HepG2 (cell line): ENCODE data around the gene PTGES3. TPM values are rescaled to one million over a fixed set of nuclear protein-coding genes. Genes with fewer than 3 reads are reported as not detected.

Experiments used
- CBX5 ChIP-seq: sonication (generic); formaldehyde crosslinking; IDR thresholded peaks from 2 replicates; pipeline ENCODE4 v1.4.0; 2020; ENCODE audit warnings: missing genetic modification reagents, borderline replicate concordance
- MAZ ChIP-seq, 2 experiments: sonication (generic) in 1 of 2; formaldehyde crosslinking in 1 of 2; IDR thresholded peaks; 2 replicates each; pipeline versions ENCODE4 v1.5.0 to v1.6.1; 2012 to 2020; ENCODE audit warnings: low read depth in 2 of 2, mild to moderate bottlenecking in 2 of 2, borderline replicate concordance in 1 of 2, improper control_type of control experiment in 1 of 2, low read length in 1 of 2, missing genetic modification reagents in 1 of 2, moderate library complexity in 1 of 2
- MIXL1 ChIP-seq: IDR thresholded peaks from 2 replicates; pipeline ENCODE4 v1.6.1; 2016
- PBX2 ChIP-seq: IDR thresholded peaks from 2 replicates; pipeline ENCODE4 v1.6.1; 2016; ENCODE audit warnings: control low read depth
- PHF20 ChIP-seq: sonication (generic); formaldehyde crosslinking; IDR thresholded peaks from 2 replicates; pipeline ENCODE4 v1.5.0; 2020; ENCODE audit warnings: mild to moderate bottlenecking, missing genetic modification reagents
- RNF219 ChIP-seq: sonication (generic); formaldehyde crosslinking; IDR thresholded peaks from 2 replicates; pipeline ENCODE4 v1.5.0; 2020; ENCODE audit warnings: mild to moderate bottlenecking, missing genetic modification reagents
- ZNF12 ChIP-seq: sonication (generic); formaldehyde crosslinking; IDR thresholded peaks from 2 replicates; pipeline ENCODE4 v1.5.0; 2020; ENCODE audit warnings: missing genetic modification reagents
- ZNF451 ChIP-seq: sonication (generic); formaldehyde crosslinking; IDR thresholded peaks from 2 replicates; pipeline ENCODE4 v1.5.0; 2020; ENCODE audit warnings: mild to moderate bottlenecking, missing genetic modification reagents
- ZNF484 ChIP-seq: sonication (generic); formaldehyde crosslinking; IDR thresholded peaks from 2 replicates; pipeline ENCODE4 v1.5.1; 2020; ENCODE audit warnings: mild to moderate bottlenecking, low read depth, missing genetic modification reagents, borderline replicate concordance
- ZNF616 ChIP-seq: sonication (generic); formaldehyde crosslinking; IDR thresholded peaks from 2 replicates; pipeline ENCODE4 v1.5.0; 2020; ENCODE audit warnings: low read depth, mild to moderate bottlenecking, missing genetic modification reagents
- ZNF687 ChIP-seq: sonication (generic); formaldehyde crosslinking; IDR thresholded peaks from 2 replicates; pipeline ENCODE4 v1.5.1; 2020; ENCODE audit warnings: mild to moderate bottlenecking, missing genetic modification reagents, moderate library complexity
- ZSCAN21 ChIP-seq: sonication (generic); formaldehyde crosslinking; IDR thresholded peaks from 2 replicates; pipeline ENCODE4 v1.8.0; 2022; ENCODE audit warnings: mild to moderate bottlenecking, missing genetic modification reagents, moderate library complexity, borderline replicate concordance
- polyA plus RNA-seq, 8 experiments: library from polyadenylated mRNA; depleted of rRNA in 3 of 8; stranded (reverse) in 7 of 8; unstranded in 1 of 8; fragments of >200 nt; fragmentation: Illumina TruSeq in 4 of 8; extraction: Trizol in 4 of 8; gene quantifications; 2 replicates each; pipeline versions ENCODE4 v1.2.1 to v1.2.3, GENCODE V29; 2011 to 2016; ENCODE audit warnings: low read depth in 4 of 8, missing spikeins in 1 of 8, mixed read lengths in 1 of 8; ENCODE audit not compliant: insufficient read depth in 1 of 8
- total RNA-seq, 5 experiments: library from RNA; depleted of rRNA; stranded (reverse); fragments of >200 nt; fragmentation: Illumina TruSeq; extraction: Trizol; gene quantifications; 2 replicates each; pipeline ENCODE4 v1.2.3, GENCODE V29; 2016; ENCODE audit warnings: low read depth in 1 of 5
- TF ChIP-seq, protein P1 (sequence below): IDR thresholded peaks from 2 replicates; pipeline ENCODE4 v1.6.1; 2016; ENCODE audit warnings: low read depth, control low read depth
- TF ChIP-seq, protein P2 (sequence below): sonication (generic); formaldehyde crosslinking; IDR thresholded peaks from 2 replicates; pipeline ENCODE4 v1.4.0; 2020; ENCODE audit warnings: missing genetic modification reagents, low read depth, mild to moderate bottlenecking, borderline replicate concordance

The PTGES3 gene
- total and polyA plus RNA-seq, 2 of the 13 experiments (the other 11 are each of a cell fraction or from before 2014, with no cell fraction given): 54.4 to 159 TPM

DNA sequence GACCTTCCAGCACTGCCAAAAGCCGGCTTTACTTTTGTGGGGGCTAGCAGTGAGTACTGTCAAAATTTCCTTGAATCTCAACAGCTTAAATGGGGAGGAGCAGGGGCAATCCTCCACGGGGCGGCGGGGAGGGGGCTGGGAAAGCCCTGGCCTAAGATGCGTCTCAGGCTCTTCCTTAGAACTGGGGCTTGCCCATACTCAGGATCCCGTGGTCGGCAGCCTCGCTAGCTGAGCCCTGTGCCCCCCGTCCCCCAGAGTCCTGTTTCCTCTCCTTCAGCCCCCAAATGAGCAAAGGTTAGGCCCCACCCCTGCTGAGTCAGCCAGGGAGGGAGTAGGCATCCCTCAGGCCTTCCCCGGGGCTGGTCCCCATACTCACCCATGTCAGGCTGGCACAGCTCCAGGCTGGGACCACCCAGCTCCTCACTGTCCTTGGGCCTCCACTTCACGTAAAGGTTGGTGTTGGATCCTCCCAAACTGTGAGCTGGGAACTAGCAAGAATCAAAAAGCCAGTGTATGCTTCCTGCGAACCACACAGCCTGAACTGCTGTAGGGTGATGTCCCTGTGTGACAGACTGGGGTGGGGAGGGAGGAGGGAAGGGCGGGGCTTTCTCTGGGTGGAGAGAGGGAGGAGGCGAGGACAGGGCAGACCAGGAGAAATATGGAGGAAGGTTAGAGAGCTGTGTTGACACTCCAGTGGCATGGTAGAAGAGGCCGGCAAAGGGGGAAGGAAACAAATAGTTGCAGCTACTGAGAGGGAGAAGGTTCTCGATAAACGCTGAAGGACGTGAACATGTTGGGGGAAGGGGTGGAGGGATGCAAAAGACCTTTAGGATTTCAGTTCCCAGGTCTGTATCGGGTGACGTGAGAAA lies 52.0 kb downstream of the PTGES3 start (continued):
- TF ChIP-seq, protein P1, sequence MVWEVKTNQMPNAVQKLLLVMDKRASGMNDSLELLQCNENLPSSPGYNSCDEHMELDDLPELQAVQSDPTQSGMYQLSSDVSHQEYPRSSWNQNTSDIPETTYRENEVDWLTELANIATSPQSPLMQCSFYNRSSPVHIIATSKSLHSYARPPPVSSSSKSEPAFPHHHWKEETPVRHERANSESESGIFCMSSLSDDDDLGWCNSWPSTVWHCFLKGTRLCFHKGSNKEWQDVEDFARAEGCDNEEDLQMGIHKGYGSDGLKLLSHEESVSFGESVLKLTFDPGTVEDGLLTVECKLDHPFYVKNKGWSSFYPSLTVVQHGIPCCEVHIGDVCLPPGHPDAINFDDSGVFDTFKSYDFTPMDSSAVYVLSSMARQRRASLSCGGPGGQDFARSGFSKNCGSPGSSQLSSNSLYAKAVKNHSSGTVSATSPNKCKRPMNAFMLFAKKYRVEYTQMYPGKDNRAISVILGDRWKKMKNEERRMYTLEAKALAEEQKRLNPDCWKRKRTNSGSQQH (CRISPR knock-in tag): 0 out of 2 replicates have a peak, but pooled peaks have one; percentile 15
- TF ChIP-seq ZNF687 (CRISPR knock-in tag) (peak; percentile 37), ZNF451 (CRISPR knock-in tag) (0 out of 2 replicates have a peak, but pooled peaks have one; percentile 37), ZSCAN21 (CRISPR knock-in tag) (peak; percentile 62; the same call in 1 of the 2 replicates), PHF20 (CRISPR knock-in tag) (0 out of 2 replicates have a peak, but pooled peaks have one; percentile 33), ZNF616 (CRISPR knock-in tag) (0 out of 2 replicates have a peak, but pooled peaks have one; percentile 74), MIXL1 (CRISPR knock-in tag) (no peak), ZNF484 (CRISPR knock-in tag) (no peak), RNF219 (0 out of 2 replicates have a peak, but pooled peaks have one; percentile 54), ZNF12 (CRISPR knock-in tag) (peak; percentile 22; the same call in 1 of the 2 replicates), PBX2 (CRISPR knock-in tag) (peak; percentile 40; the same call in 1 of the 2 replicates), MAZ (IDR thresholded peaks at IDR 0.05; ENCODE audit: borderline replicate concordance, low read depth, low read length) (peak; percentile 49), MAZ (CRISPR knock-in tag; IDR thresholded peaks at IDR 0.05; ENCODE audit: low read depth) (peak; percentile 40; the same call in 1 of the 2 replicates), CBX5 (peak; percentile 22; the same call in 1 of the 2 replicates)
- TF ChIP-seq, protein P2, sequence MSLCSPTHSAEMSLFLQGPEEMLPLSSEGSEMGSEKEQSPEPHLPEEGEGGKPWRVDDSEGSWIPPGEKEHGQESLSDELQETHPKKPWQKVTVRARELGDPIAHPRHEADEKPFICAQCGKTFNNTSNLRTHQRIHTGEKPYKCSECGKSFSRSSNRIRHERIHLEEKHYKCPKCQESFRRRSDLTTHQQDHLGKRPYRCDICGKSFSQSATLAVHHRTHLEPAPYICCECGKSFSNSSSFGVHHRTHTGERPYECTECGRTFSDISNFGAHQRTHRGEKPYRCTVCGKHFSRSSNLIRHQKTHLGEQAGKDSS (CRISPR knock-in tag): peak; percentile 46; the same call in 1 of the 2 replicates
